Fibroblast of upper back skin (primary cell): ENCODE measurements around the gene RNF4.
"Not testable (repeated sequence)": the region's sequence is repeated elsewhere in the genome, so short reads cannot be mapped to it uniquely, and the experiment has no call there.

Experiments used
- DNase-seq: peaks from one replicate; pipeline ENCODE4 v3.0.0-alpha.2; 2013

The RNF4 gene, protein sequence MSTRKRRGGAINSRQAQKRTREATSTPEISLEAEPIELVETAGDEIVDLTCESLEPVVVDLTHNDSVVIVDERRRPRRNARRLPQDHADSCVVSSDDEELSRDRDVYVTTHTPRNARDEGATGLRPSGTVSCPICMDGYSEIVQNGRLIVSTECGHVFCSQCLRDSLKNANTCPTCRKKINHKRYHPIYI

GRCh38 chr4:2468456-2469191 lies at the start of gene RNF4:
Gene RNF4, plus strand, starts transcription at chr4:2469106. Its CDS starts 21,388 bp downstream, at chr4:2490494.
- peak; percentile 96 for DNase-seq

DNA sequence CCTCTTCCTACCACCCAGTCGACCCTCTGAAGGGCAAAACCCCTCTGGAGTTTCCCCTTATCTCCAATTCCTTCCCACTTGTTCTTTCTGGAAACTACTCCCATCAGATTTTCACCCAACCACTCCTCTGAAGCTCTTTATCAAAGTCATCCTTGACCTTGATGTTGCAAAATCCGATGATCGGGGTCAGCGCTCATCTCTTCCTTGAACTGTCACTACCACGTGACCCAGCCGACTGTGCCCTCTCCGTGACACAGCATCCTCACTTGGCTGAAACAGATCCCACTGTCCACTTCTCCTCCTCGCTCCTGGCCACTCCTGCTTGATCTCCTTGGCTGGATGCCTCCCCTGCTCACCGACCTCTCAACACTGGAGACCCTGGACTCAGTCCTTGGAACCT lies 49.1 kb upstream of the RNF4 start:
- DNase-seq = no peak

- no peak for DNase-seq
Observed at GRCh38 chr4:2421928-2422327, 47.0 kb upstream of the RNF4 start.

DNA sequence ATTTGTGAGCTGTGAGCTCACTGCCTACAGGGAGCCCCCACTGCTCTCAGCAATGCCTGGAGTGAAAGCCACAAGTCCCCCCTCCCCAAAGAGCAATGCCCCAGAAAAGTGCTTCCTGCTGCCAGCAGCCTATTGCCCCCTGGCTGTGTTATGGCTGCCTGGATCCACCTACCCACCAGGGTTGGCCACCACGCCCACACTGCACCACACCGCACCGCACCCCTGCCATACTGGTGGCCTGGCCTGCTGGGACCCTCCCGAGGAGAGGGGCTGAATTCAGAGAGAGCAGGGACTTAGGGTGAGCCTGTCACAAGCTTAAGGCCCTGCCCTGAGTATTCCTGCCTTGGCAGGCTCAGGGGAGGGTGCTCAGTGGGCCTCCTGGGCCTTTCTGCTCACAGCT lies 45.8 kb upstream of the RNF4 start:
- DNase-seq = no peak

DNA sequence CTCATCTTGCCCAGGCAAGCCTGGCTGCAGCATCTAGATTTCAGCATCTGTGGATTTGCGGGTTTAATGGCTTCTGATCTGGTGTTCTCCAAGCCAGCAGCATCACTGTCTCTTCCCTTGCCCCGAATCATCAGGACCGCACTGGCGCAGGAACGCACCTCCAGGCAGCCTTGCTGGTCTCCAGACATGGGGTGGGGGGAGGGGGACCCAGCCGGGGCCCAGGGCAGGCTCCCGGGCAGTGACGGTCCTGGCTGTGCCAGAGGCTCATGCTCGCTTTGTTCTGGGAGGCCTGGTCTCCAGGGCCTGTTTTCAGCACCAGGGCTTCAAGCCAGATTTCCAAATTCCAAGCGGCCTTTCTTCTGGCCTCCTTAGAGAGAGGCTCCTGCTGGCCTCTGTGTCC lies 45.2 kb upstream of the RNF4 start:
- DNase-seq = no peak

- DNase-seq = peak; percentile 15
Observed at GRCh38 chr4:2424581-2424980, 44.3 kb upstream of the RNF4 start.

- DNase-seq = no peak
Observed at GRCh38 chr4:2425386-2426068, 43.4 kb upstream of the RNF4 start.

- DNase-seq = no peak
Observed at GRCh38 chr4:2426069-2426397, 42.9 kb upstream of the RNF4 start.

DNA sequence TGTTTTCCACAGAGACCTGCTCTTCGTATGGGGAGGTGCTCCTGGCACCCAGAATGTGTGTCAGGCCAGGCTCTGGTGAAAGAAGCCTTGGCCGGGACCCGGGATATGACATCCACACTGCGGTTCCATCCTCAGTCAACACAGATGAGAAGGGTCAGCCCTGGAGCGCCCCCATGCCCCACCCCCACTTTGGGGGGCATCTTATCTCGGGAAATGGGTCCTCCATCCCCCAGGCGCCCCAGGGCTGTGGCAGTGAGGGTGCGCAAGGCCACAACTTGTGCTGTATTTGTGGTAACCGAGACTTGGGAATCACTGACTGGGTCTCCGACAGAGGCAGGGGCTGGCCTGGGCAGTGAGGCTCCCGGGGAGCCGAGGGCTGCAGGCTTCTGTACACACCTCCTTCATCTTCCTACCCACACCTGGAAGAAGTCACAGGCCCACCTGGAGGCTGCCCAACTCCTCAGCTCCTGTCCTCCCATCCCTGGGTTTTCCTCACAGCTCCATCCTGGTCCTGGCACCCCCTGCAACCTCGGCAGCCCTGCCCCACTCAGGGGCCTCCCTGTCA lies 42.1 kb upstream of the RNF4 start:
- no peak for DNase-seq

GRCh38 chr4:2427383-2428334 lies 41.2 kb upstream of the RNF4 start:
- no peak for DNase-seq

GRCh38 chr4:2428496-2429213 lies 40.3 kb upstream of the RNF4 start:
- DNase-seq = no peak

GRCh38 chr4:2429945-2430757 lies 38.8 kb upstream of the RNF4 start:
- not testable (repeated sequence) for DNase-seq

DNA sequence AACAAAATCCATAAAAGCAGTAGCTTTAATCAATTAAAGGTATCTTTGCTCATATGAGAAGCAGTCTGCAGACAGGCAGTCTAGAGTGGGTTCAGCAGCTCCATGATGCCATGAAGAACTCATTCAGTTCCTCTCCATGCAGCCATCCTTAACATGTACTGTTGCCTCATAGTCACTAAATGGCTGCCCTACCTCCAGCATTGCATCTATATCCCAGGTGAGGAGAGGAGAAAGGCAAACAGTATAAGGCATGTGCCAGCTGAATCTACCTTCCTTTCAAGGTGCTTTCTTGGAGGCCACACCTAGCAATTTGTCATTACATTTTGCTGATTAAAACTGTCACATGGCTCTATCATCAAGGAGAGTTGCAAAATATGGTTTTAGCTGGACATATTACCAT lies 36.9 kb upstream of the RNF4 start:
- DNase-seq = no peak

DNA sequence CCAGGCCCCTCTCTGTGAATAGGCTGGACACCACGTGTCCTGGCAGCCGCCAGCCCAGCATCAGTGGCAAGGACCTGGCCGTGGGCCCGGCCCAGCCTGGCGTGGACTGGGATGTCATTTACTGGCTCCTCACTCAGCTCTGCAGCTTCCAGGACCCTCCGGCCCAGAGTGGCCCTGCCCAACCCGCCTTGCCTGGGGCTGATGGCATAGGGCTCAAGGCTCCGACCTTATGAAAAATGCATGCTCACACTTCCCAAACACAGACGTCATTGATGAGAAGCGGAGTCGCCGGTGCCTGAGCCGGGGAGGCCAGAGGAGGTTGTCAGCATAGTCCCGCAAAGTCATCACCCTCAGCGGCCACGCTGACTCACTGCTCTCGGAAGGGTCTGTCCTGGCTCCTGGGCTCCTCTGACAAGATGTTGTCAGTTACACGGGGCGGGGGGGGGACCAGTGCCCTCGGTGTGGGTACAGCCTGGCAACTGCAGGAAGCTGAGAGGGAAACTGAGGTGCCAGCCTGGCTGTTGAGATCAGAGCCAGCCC lies 35.8 kb upstream of the RNF4 start:
- DNase-seq = peak; percentile 13

DNA sequence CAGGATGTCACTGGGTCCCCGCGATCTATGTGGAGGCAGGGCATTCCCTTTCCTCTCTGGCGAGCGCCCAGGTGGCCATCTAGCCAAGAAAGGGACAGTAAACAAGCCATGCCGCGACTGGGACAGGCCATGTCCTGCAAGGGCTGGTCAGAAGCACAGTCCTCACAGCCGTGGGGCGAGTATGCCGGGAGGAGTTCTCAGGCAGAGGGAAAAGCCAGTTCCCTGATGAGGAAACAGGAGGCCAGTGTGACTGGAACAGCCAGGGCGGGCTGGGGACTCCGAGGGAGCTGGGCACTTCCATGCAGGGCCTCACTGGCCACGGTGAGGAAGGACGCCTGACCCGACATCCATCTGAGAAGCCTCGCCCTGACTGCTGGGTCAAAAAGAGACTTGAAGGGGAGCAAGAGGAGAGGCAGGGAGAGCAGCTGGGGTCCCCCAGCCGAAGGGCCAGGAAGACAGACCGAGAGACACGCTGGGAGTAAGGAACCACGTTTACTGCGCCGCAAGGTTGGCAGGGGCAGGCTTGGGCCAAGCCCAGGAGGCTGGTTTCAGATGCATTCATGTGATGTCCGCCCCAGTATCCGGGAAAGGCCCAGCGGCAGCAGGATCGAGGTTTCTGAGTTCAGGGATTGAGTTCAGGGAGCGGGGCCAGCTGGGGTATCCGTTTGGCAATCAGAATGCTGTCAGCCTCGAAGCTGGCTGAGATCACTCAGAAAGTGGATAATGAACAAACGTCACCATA lies 35.1 kb upstream of the RNF4 start:
- DNase-seq = no peak

DNA sequence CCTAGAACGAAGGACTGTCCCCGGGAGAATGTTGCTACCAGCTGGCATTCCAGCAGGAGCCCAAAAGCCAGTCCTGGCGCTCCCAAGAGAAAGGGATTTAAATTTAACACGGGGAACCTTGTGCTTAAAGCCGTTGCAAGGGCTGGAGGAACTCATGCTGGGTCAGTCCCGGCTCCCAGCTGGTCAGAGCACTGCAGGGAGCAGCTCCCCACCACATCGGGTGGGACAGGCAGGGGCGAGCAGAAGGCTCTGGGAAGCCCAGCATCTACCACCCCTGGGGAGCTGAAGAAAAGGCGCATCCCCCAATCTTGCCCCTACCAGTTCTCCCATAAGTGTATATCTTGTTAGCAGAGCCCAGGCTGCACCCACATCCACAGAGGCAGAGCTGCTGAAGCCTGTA lies 34.5 kb upstream of the RNF4 start:
- no peak for DNase-seq

GRCh38 chr4:2436301-2436700 lies 32.6 kb upstream of the RNF4 start:
- peak; percentile 11 for DNase-seq

- DNase-seq = no peak
Observed at GRCh38 chr4:2436761-2437474, 32.0 kb upstream of the RNF4 start.

DNA sequence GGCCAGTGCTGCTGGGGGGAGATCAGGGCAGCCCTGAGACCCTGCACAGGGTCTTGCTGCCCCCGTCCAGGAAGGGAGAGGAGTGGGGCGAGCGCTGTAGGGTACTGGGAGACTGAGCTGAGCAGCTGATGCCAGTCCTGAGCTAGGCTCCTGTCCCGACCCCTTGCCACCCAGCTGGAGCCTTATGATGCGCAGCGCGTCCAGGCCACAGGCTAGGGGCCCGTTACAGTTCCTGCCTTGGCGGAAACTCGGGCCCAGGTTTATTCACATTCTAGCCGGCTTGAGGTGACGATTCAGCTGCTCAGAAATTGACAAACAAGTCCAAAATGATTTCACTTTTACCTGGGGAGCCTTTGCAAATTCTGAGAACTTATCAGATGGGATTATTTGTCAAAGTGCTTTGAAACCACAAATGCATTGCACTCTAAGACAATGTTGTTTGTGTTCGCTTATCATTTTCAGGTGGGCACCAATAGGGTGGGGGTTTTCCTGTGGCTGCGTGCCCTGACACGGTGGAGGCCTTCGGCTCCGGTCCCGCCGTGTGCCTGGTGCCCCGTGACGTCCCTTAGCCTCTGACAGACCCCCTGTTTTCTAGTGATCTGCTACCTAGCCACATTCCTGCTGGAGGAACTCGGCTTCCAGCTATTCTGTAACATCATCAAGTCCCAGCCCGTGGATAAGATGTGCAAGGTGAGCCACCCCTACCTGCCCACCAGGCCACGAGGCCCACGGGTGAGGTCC lies 31.3 kb upstream of the RNF4 start:
- no peak for DNase-seq
